ENCODE measurements around the gene GIPC2.
"Not testable (repeated sequence)": the region's sequence is repeated elsewhere in the genome, so short reads cannot be mapped to it uniquely, and the experiment has no call there.

The GIPC2 gene, protein sequence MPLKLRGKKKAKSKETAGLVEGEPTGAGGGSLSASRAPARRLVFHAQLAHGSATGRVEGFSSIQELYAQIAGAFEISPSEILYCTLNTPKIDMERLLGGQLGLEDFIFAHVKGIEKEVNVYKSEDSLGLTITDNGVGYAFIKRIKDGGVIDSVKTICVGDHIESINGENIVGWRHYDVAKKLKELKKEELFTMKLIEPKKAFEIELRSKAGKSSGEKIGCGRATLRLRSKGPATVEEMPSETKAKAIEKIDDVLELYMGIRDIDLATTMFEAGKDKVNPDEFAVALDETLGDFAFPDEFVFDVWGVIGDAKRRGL

GRCh38 chr1:78045926-78046778 lies at the start of gene GIPC2:
TSS of gene GIPC2 (plus strand) at chr1:78045966. CDS start at chr1:78046095, 129 bp downstream.
- DNase-seq: peak; percentile 34

DNA sequence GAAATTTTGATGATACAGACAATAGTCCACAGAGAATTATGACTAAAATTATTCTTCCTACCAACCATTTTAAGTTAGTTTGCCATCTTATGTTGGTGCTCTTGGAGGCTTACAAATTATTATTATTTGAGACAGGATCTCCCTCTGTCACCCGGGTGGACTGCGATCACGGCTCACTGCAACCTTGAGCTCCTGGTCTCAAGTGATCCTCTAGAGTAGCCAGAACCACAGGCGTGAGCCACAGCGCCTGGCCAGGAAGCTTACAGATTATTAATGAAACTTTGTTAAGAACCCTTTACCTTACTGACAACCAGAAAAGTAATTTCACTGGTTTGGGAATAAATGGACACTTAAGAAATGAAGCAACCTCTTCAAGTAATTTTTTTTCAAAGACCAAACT lies 49.0 kb upstream of the GIPC2 start:
- DNase-seq: no peak

- not testable (repeated sequence) for DNase-seq
These were observed 45.2 kb upstream of the GIPC2 start for GRCh38 chr1:78000536-78000935.

- no peak for DNase-seq
These were observed 42.6 kb upstream of the GIPC2 start for GRCh38 chr1:78003070-78003746.

GRCh38 chr1:78003882-78004718 lies 41.7 kb upstream of the GIPC2 start:
- peak; percentile 42 for DNase-seq

DNA sequence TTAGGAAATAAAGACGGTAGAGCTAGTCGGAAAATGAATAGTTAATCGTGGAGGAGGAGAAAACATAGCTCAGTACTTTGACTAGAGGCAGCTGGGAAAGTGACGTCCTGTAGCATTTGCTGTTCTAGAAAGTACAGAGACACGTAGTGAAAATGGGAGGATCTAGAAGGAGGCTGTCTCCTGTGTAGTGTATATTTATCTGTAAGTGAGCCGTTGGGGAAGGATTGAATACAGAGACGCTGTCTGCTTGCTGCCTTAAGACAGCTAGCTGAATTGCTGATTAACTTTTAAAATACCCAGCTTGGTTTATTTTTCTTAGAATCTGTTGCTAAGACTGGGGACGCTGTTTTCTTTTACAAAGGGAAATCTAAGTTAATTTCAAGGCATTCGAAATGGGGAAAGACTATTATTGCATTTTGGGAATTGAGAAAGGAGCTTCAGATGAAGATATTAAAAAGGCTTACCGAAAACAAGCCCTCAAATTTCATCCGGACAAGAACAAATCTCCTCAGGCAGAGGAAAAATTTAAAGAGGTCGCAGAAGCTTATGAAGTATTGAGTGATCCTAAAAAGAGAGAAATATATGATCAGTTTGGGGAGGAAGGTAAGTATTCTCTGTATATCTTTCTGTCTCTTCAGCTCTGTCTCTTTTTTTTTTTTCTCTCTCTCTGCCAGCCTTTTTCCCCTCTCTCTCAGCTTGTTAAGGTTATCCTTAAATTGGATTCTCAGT lies 40.9 kb upstream of the GIPC2 start, which contains the start of gene DNAJB4:
DNAJB4 (plus strand) TSS at position 221 of the 729 bp plus-strand sequence; CDS start at position 393, 172 bp downstream.
- DNase-seq: no peak

DNA sequence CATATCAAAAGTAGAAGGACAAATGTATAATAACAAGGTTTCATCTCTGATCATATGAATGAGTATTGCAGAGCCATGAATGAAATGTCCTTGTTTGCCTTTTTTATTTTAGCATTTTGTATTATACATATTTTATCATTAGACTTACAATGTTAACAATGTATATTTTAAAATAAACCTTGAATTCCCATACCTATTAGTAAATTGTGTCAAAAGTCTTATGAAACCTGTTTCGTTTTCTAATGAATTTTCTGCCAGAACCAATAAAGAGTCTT lies 40.4 kb upstream of the GIPC2 start:
- no peak for DNase-seq

DNA sequence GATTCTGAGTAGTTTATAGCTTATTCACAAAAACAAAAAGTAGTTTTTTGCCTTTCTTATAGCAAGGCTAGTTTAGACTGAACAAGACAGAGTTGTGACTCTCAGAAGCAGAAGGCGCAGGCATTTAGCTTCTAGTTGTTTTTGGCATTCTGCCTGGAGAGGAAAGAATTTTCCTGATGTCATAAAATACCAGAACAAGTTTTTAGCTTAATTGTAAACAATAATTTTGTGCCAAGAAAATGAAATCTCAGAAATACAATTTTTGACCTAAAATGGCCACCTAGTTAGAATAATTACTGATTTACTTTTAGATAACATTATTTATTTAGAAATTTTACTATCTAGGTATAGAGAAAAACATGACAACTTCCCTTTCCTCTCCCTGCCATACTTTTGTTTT lies 40.0 kb upstream of the GIPC2 start:
- DNase-seq: no peak

GRCh38 chr1:78006521-78006920 lies 39.2 kb upstream of the GIPC2 start:
- no peak for DNase-seq

GRCh38 chr1:78007677-78008341 lies 38.0 kb upstream of the GIPC2 start:
- no peak for DNase-seq

GRCh38 chr1:78009276-78009675 lies 36.5 kb upstream of the GIPC2 start:
- DNase-seq: no peak

DNA sequence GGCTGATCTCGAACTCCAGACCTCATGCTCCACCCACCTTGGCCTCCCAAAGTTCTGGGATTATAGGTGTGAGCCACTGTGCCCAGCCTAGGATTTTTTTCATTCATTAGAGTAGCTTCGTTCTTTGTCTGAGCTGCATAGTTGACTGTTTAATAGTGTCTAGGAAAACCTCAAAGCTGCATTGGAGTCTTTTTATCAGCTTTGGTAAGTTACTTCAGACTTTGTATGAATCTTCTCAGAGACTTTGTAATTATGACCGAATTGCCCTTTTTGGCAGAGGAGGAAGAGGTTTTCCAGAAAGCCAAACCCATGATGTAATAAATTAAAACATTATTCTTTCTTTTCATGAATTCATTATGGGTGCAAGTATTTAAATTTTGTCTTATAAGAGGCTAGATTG lies 35.9 kb upstream of the GIPC2 start:
- no peak for DNase-seq

- DNase-seq: no peak
These were observed 34.7 kb upstream of the GIPC2 start for GRCh38 chr1:78011050-78011449.

GRCh38 chr1:78015148-78015547 lies 30.6 kb upstream of the GIPC2 start:
- DNase-seq: no peak

DNA sequence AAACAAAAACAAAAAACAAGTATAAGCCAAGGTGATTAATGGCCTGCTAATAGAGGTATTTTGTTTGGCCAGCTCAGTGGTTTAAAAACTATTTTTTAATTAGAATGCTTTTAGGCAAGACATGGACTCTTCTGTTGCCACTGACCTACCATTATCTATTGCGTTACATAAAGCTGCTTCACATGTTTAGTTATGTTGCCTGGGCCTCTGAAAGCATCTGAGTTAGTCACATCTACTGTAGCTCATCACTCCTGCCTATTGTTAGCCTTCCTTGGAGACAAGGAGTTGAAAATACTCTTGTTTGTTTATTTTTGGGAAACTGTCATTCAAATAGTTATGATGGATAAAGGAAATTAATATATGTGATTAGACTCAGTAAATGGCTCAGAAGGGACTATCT lies 26.7 kb upstream of the GIPC2 start:
- DNase-seq: no peak

- DNase-seq: not testable (repeated sequence)
These were observed 24.6 kb upstream of the GIPC2 start for GRCh38 chr1:78021134-78021533.

DNA sequence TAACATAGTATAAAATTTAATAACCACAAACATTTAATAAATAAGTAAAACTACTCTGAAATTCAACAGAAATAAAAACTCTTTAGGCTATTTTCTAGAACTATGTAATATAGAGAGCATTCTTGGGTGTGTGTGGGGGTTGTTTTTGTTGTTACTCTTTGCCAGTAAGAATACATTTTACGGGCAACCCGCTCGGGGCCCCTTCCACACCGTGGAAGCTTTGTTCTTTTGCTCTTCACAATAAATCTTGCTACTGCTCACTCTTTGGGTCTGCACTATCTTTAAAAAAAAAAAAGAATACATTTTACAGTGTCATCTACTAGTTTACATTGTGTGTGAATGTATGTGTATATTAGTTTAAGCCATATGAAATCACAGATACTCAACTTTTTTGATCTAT lies 16.0 kb upstream of the GIPC2 start:
- DNase-seq: no peak

DNA sequence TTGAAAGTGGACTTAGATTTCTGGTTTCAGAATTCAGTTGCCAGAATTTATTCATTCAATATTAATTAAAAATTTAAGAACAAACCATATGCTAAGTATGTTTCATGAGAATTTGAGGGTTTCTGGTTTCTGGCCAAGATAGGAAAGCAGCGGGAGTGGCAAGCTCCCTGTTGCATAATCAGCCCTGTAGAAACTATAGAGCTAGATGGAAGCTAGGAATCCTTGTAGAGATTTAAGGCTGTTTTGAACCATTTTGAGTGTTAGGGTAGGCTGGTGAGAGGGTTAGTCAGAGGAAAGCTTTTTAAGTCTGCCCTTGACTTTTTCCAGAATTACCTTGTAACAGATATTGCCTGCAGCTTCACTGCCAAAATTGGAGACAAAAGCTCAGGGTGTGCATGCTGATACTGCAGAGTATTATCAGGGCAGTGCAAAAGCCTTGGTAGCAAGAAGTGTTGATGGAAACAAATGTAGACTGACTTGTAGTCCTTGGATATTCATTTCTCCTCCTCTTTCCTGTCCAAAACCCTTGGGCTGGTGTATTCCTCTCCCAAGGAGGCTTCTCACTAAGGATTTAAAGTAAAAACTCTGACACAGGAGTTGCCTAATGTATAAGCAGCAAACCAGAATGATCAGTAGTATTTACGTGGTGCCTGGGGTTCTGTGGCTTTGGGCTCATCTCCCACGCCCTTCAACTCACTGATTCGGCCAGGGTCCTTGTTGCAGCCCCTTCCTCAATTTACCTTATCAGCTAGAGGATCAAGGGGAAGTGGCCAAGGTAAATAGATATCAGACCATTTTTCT lies 12.6 kb upstream of the GIPC2 start:
- no peak for DNase-seq

DNA sequence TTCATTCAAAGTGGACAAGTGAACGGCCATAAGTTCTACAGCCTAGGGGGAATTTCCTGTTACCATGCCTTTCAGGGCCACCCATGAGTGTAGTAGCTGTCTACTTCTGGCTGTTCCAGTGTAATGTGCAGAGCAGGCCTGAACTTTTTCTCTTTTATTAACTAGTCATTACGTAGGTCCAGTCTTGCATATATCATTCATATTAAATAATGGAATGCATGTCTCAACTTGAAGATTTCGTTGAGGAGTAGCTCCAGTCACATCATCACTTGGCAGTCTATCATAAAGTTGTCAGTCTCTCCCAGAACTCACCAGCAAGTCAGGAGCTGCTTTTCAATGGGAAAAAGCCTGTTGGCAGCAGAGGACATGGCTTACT lies 12.0 kb upstream of the GIPC2 start:
- DNase-seq: no peak

GRCh38 chr1:78035121-78035520 lies 10.6 kb upstream of the GIPC2 start:
- DNase-seq: no peak

- DNase-seq: no peak
These were observed 9.3 kb upstream of the GIPC2 start for GRCh38 chr1:78036450-78036849.

Measured in activated CD4-positive, CD25-positive, alpha-beta regulatory T cell treated with anti-CD3 and anti-CD28 coated beads, Interleukin-2, amount 50 U/mL, for 72 hours (primary cell).